H1 (cell line): ENCODE data around the gene PET100. TPM values are rescaled to one million over a fixed set of nuclear protein-coding genes. Genes with fewer than 3 reads are reported as not detected.

Experiments
- ASH2L ChIP-seq: fragments of 200-600, 300-600 bp; sonication (generic); IDR thresholded peaks from one replicate; pipeline ENCODE4 v1.7.1; 2017; ENCODE audit warnings: low read length
- BACH1 ChIP-seq: IDR thresholded peaks from 2 replicates; pipeline ENCODE4 v1.6.1; 2012; ENCODE audit warnings: low read length, improper control_type of control experiment
- CHD2 ChIP-seq: IDR thresholded peaks from 2 replicates; pipeline ENCODE4 v1.6.1; 2012; ENCODE audit warnings: low read length, improper control_type of control experiment
- CREB1 ChIP-seq: IDR thresholded peaks from 2 replicates; pipeline ENCODE4 v1.6.1; 2012; ENCODE audit warnings: inconsistent platforms
- EP300 ChIP-seq, 2 experiments: IDR thresholded peaks; 1 replicate in 1 of 2; 2 replicates in 1 of 2; pipeline ENCODE4 v1.6.1; 2011 to 2012; ENCODE audit warnings: low read depth in 2 of 2, low read length in 2 of 2, mild to moderate bottlenecking in 2 of 2, borderline replicate concordance in 1 of 2, inconsistent platforms in 1 of 2, moderate library complexity in 1 of 2
- HDAC2 ChIP-seq, 2 experiments: fragments of 300-600 bp in 1 of 2; sonication (generic) in 1 of 2; IDR thresholded peaks; 2 replicates each; pipeline ENCODE4 v1.6.1; 2011 to 2012; ENCODE audit warnings: low read depth in 2 of 2, low read length in 2 of 2, mild to moderate bottlenecking in 2 of 2, moderate library complexity in 2 of 2, borderline replicate concordance in 1 of 2, inconsistent platforms in 1 of 2
- KDM4A ChIP-seq: IDR thresholded peaks from one replicate; pipeline ENCODE4 v1.7.1; 2012; ENCODE audit warnings: low read depth, mild to moderate bottlenecking, moderate library complexity, low read length, inconsistent platforms; ENCODE audit not compliant: severe bottlenecking
- NRF1 ChIP-seq: IDR thresholded peaks from 2 replicates; pipeline ENCODE4 v1.6.1; 2011; ENCODE audit warnings: mild to moderate bottlenecking, low read depth, low read length, improper control_type of control experiment
- PHF8 ChIP-seq: fragments of 200-600 bp; sonication (generic); conservative IDR thresholded peaks from 2 replicates; pipeline ENCODE4 v1.7.1; 2012; ENCODE audit warnings: low read depth, mild to moderate bottlenecking, inconsistent platforms, low read length, moderate library complexity
- POLR2A ChIP-seq, 2 experiments: IDR thresholded peaks; 1 replicate in 1 of 2; 2 replicates in 1 of 2; pipeline ENCODE4 v1.6.1; 2011; ENCODE audit warnings: low read depth in 2 of 2, low read length in 2 of 2, mild to moderate bottlenecking in 2 of 2; ENCODE audit errors: control extremely low read depth in 1 of 2
- SIN3A ChIP-seq, 2 experiments: IDR thresholded peaks in 1 of 2; conservative IDR thresholded peaks in 1 of 2; 2 replicates each; pipeline ENCODE4 v1.6.1; 2011 to 2012; ENCODE audit warnings: low read length in 2 of 2, improper control_type of control experiment in 1 of 2, low read depth in 1 of 2, mild to moderate bottlenecking in 1 of 2
- TAF1 ChIP-seq: IDR thresholded peaks from 2 replicates; pipeline ENCODE4 v1.6.1; 2011; ENCODE audit warnings: mild to moderate bottlenecking, low read depth, low read length
- YY1 ChIP-seq: IDR thresholded peaks from 2 replicates; pipeline ENCODE4 v1.6.1; 2011; ENCODE audit warnings: low read depth, mild to moderate bottlenecking, low read length
- polyA plus RNA-seq, 7 experiments: library from polyadenylated mRNA; depleted of rRNA in 3 of 7; stranded (reverse) in 5 of 7; unstranded in 2 of 7; fragments of >200 nt in 5 of 7; fragments of 200-250 nt in 2 of 7; gene quantifications; 1 replicate in 5 of 7; 2 replicates in 1 of 7; 4 replicates in 1 of 7; pipeline versions ENCODE4 v1.2.1 to v1.2.3, GENCODE V29; 2011 to 2013; ENCODE audit warnings: missing spikeins in 2 of 7, mixed read lengths in 2 of 7
- total RNA-seq: library from RNA; stranded (reverse); fragmentation: NEBNext Ultra II Directional; extraction: Animal tissue kit (Norgen Biotek cat#: 25700); gene quantifications from 2 replicates; pipeline ENCODE4 v1.2.1, GENCODE V29; 2021
- TF ChIP-seq, protein P1 (sequence below), 3 experiments: IDR thresholded peaks; 1 replicate in 2 of 3; 2 replicates in 1 of 3; pipeline versions ENCODE4 v1.5.1 to v1.6.1; 2011; ENCODE audit warnings: low read length in 3 of 3, mild to moderate bottlenecking in 3 of 3, inconsistent platforms in 2 of 3, low read depth in 1 of 3, moderate library complexity in 1 of 3; ENCODE audit not compliant: insufficient read depth in 1 of 3; ENCODE audit errors: control extremely low read depth in 1 of 3
- TF ChIP-seq, protein P2 (sequence below): IDR thresholded peaks from 2 replicates; pipeline ENCODE4 v1.6.1; 2011; ENCODE audit warnings: low read depth, mild to moderate bottlenecking, low read length; ENCODE audit not compliant: insufficient read depth
- TF ChIP-seq, protein P3 (sequence below): IDR thresholded peaks from 2 replicates; pipeline ENCODE4 v1.6.1; 2012; ENCODE audit warnings: inconsistent platforms
- TF ChIP-seq, protein P4 (sequence below): IDR thresholded peaks from 2 replicates; pipeline ENCODE4 v1.6.1; 2012; ENCODE audit warnings: inconsistent platforms

The PET100 gene
- total and polyA plus RNA-seq, 2 of the 8 experiments (the other 6 are each of a cell fraction or from before 2014, with no cell fraction given), result 80.8 to 105 TPM

DNA sequence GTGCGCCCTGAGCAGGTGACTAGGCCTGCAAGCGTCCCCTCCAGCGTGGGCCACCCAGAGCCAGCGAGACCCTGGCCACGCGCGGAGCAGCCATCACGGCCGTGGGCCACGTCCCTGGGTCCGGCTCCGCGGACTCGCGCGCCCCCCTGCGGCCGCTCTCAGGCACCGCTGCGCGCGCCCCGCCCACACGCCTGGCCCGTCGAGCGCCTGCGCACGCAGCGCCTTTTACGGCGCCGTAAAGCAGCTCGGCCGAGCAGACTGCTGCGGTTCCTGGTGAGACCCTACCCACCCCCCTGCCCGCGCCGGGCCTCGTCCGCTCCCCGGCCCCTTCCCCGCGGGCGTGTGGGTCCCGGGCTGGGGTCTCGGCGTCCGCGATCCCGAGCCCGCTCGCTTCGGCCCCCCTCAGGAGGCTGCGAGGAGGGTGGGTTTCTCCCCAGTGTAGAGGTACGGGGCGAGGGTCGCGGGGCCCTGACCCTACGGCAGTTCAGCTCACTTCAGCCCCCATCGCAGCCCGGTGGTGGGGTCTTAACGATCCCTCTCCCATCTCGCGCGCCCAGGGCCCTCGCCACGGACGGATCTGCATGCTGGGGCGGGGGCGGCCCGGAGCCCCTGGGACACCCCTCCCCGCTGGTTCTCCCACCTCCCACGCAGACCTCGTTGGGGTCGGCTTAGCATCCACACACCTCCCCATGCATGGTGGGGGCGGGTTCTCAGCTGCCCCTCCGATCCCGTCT is 51.2 kb downstream of the PET100 start, which contains the start of gene TRAPPC5 (continued):
- peak in 1 of 2 experiments; percentile 27; a peak in 1 of 3 replicates for TF ChIP-seq EP300 (IDR thresholded peaks at IDR 0.05; ENCODE audit: borderline replicate concordance in 1 of 2, low read depth in 2 of 2, low read length in 2 of 2)
- TF ChIP-seq, protein P1, sequence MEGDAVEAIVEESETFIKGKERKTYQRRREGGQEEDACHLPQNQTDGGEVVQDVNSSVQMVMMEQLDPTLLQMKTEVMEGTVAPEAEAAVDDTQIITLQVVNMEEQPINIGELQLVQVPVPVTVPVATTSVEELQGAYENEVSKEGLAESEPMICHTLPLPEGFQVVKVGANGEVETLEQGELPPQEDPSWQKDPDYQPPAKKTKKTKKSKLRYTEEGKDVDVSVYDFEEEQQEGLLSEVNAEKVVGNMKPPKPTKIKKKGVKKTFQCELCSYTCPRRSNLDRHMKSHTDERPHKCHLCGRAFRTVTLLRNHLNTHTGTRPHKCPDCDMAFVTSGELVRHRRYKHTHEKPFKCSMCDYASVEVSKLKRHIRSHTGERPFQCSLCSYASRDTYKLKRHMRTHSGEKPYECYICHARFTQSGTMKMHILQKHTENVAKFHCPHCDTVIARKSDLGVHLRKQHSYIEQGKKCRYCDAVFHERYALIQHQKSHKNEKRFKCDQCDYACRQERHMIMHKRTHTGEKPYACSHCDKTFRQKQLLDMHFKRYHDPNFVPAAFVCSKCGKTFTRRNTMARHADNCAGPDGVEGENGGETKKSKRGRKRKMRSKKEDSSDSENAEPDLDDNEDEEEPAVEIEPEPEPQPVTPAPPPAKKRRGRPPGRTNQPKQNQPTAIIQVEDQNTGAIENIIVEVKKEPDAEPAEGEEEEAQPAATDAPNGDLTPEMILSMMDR (IDR thresholded peaks at IDR 0.05; ENCODE audit: control extremely low read depth in 1 of 3, insufficient read depth in 1 of 3, low read depth in 1 of 3, low read length in 3 of 3), result peak; percentile 89 to 93 (median 91)
- peak; percentile 75 to 76; a peak in 3 of 4 replicates for TF ChIP-seq HDAC2 (IDR thresholded peaks at IDR 0.05; ENCODE audit: borderline replicate concordance in 1 of 2, low read depth in 2 of 2, low read length in 2 of 2)
- TF ChIP-seq TAF1, result 0 out of 2 replicates have a peak, but pooled peaks have one; percentile 31
- TF ChIP-seq YY1, result peak; percentile 69; the same call in 1 of the 2 replicates
- TF ChIP-seq, protein P2, sequence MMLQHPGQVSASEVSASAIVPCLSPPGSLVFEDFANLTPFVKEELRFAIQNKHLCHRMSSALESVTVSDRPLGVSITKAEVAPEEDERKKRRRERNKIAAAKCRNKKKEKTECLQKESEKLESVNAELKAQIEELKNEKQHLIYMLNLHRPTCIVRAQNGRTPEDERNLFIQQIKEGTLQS, result peak; percentile 75; the same call in 1 of the 2 replicates
- TF ChIP-seq, protein P3, sequence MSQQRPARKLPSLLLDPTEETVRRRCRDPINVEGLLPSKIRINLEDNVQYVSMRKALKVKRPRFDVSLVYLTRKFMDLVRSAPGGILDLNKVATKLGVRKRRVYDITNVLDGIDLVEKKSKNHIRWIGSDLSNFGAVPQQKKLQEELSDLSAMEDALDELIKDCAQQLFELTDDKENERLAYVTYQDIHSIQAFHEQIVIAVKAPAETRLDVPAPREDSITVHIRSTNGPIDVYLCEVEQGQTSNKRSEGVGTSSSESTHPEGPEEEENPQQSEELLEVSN, result no peak; the same call in 1 of the 2 replicates
- TF ChIP-seq POLR2A (IDR thresholded peaks at IDR 0.05; ENCODE audit: control extremely low read depth in 1 of 2, low read depth in 2 of 2, low read length in 2 of 2), result no peak; a peak in 1 of 3 replicates
- TF ChIP-seq BACH1, result peak; percentile 89
- no peak for TF ChIP-seq CHD2
- TF ChIP-seq, protein P4, sequence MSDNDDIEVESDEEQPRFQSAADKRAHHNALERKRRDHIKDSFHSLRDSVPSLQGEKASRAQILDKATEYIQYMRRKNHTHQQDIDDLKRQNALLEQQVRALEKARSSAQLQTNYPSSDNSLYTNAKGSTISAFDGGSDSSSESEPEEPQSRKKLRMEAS, result no peak
- TF ChIP-seq ASH2L, result peak; percentile 56
- TF ChIP-seq CREB1, result peak; percentile 37; the same call in 1 of the 2 replicates
- TF ChIP-seq KDM4A, result peak; percentile 94
- peak in 1 of 2 experiments; percentile 71; a peak in 1 of 4 replicates for TF ChIP-seq SIN3A (conservative IDR thresholded peaks at IDR 0.05 in 1 of 2, IDR thresholded peaks at IDR 0.05 in 1 of 2; ENCODE audit: low read depth in 1 of 2, low read length in 2 of 2)
- TF ChIP-seq NRF1, result peak; percentile 88
- TF ChIP-seq PHF8, result peak; percentile 55; the same call in 1 of the 2 replicates
